Measurements from ENCODE around the gene PDLIM1.

DNA sequence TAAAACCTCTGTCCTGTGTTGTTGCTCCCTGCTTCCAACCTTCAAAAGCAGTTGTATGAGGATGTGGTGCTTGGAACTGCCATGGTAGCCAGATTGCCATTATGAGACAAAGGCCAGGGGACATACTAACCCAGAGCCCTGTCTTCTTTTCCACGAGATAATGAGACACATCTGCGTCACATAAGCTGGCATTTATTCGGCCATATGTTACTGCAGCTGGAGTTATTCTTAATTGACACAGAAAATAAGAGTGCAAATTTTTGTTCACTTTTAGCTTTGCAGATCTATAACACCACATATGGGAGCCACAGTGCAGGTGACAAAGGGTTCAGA, 15.5 kb upstream of the PDLIM1 start:
- TF ChIP-seq CTCF (IDR thresholded peaks at IDR 0.05) = no peak
- TF ChIP-seq POLR2A (IDR thresholded peaks at IDR 0.05) = no peak
